K562 (cell line): ENCODE results near the gene TOMT. TPM values are rescaled to one million over a fixed set of nuclear protein-coding genes. Genes with fewer than 3 reads are reported as not detected.

Experiments
- CBX8 ChIP-seq: fragments of 200-600 bp; sonication (generic); IDR thresholded peaks from 2 replicates; pipeline ENCODE4 v1.6.1; 2012; ENCODE audit warnings: borderline replicate concordance, mixed run types, low read depth, mild to moderate bottlenecking, moderate library complexity, mixed read lengths, low read length, control low read depth, inconsistent platforms; ENCODE audit not compliant: poor library complexity, severe bottlenecking; ENCODE audit errors: extremely low read depth
- CC2D1A ChIP-seq: fragments of 450-650 bp; IDR thresholded peaks from 2 replicates; pipeline ENCODE4 v1.6.1; 2017; ENCODE audit warnings: mild to moderate bottlenecking
- KLF6 ChIP-seq: fragments of 250-450 bp; sonication (Bioruptor Pico); IDR thresholded peaks from 2 replicates; pipeline ENCODE4 v1.4.0; 2020; ENCODE audit warnings: mild to moderate bottlenecking, moderate library complexity, borderline replicate concordance
- ZBTB40 ChIP-seq, 2 experiments: fragments of 450-650 bp in 1 of 2; sonication (generic) in 1 of 2; formaldehyde crosslinking in 1 of 2; IDR thresholded peaks; 2 replicates each; pipeline versions ENCODE4 v1.7.1 to v1.9.0; 2016 to 2022; ENCODE audit warnings: inconsistent platforms in 1 of 2, mild to moderate bottlenecking in 1 of 2, missing genetic modification reagents in 1 of 2
- ZKSCAN8 ChIP-seq: fragments of 200-800 bp; sonication (Bioruptor generic); IDR thresholded peaks from 2 replicates; pipeline ENCODE4 v1.6.1; 2016; ENCODE audit warnings: missing genetic modification characterization, missing compliant biosample characterization
- ZNF398 ChIP-seq: fragments of 250-450 bp; sonication (Bioruptor Pico); IDR thresholded peaks from 2 replicates; pipeline ENCODE4 v1.8.0; 2021; ENCODE audit warnings: moderate library complexity, mild to moderate bottlenecking, inconsistent platforms
- ZNF431 ChIP-seq: sonication (generic); formaldehyde crosslinking; IDR thresholded peaks from 2 replicates; pipeline ENCODE4 v1.8.0; 2022; ENCODE audit warnings: mild to moderate bottlenecking, missing genetic modification reagents
- polyA plus RNA-seq, 8 experiments: library from polyadenylated mRNA; depleted of rRNA in 4 of 8; stranded (reverse) in 5 of 8; unstranded in 3 of 8; fragments of >200 nt; fragmentation: Nextera tagmentation in 2 of 8; fragmentation: Illumina TruSeq in 1 of 8; extraction: Ambion mirVana in 2 of 8; extraction: Trizol in 1 of 8; gene quantifications; 2 replicates each; pipeline versions ENCODE4 v1.2.1 to v1.2.3, GENCODE V29; 2011 to 2014; ENCODE audit warnings: inconsistent platforms in 1 of 8, missing spikeins in 1 of 8
- total RNA-seq, 7 experiments: library from RNA; depleted of rRNA in 6 of 7; stranded (reverse); fragments of >200 nt in 6 of 7; fragmentation: Illumina TruSeq in 2 of 7; extraction: Trizol in 2 of 7; gene quantifications; 2 replicates each; pipeline versions ENCODE4 v1.2.1 to v1.2.3, GENCODE V29; 2011 to 2021; ENCODE audit warnings: low replicate concordance in 1 of 7

The TOMT gene
- total and polyA plus RNA-seq, 9 of the 15 experiments (the other 6 are each of a cell fraction or from before 2014, with no cell fraction given): not detected

GRCh38 chr11:72135891-72136683, 30.4 kb downstream of the TOMT start (continued):
- TF ChIP-seq ZBTB40 (IDR thresholded peaks at IDR 0.05): no peak
- no peak for TF ChIP-seq ZBTB40 (CRISPR knock-in tag; IDR thresholded peaks at IDR 0.05)
- no peak for TF ChIP-seq ZNF398 (CRISPR knock-in tag)
- no peak for TF ChIP-seq KLF6
- no peak for TF ChIP-seq CC2D1A
- TF ChIP-seq ZKSCAN8: no peak
- TF ChIP-seq ZNF431: no peak
- TF ChIP-seq CBX8: no peak
